Loucy (cell line): ENCODE data around the gene BARX1.

Experiments used
- EZH2phosphoT487 ChIP-seq: fragments of 200-600 bp; IDR thresholded peaks from 2 replicates; pipeline ENCODE4 v1.6.1; 2018; ENCODE audit warnings: antibody characterized with exemption, mild to moderate bottlenecking, moderate library complexity, borderline replicate concordance
- TF ChIP-seq, protein P1 (sequence below): fragments of 200-600 bp; sonication (generic); conservative IDR thresholded peaks from 2 replicates; pipeline ENCODE4 v1.5.1; 2014; ENCODE audit warnings: mild to moderate bottlenecking, antibody characterized with exemption, low read length

DNA sequence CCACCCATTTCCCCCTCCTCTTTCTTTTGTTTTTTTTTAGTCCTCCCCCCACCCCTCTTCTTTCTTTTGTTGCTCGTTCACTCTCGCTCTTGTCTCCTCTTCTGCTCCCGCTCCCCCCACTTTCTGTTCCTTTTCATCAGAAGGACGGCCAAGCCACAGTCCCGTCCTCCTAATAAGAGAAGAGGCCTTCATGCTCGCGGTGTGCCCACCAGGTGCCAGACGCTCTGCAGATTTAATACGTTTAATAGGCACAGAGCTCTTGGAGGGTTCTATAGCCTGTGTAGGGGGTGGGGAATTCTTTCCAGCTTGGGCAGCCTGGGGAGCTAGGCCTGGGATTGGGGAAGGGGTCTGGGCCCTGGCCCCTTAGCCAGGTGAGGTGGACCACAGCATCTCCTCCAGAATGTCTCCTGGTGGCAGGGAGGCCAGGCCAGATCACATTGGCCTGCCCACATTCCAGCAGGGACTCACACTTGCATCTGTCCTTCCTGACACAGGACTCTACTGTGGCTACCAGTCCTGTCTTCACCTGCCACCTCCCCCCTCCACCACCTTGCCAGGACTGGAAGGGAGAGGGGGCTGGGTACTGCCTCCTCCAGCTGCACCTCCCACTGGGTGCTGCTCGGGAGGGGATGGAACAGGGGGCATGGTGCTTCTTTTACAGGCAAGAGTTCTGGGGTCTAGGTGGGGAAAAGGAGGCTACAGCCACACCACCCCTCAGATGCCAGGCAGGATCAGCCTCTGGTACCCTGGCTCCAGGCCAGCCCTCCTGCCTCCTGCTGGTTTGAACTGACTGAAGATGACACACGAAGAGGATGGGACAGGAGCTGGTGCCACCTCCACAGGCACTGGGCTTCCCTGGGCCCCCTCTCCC, 6.1 kb upstream of the BARX1 start:
- TF ChIP-seq, protein P1, sequence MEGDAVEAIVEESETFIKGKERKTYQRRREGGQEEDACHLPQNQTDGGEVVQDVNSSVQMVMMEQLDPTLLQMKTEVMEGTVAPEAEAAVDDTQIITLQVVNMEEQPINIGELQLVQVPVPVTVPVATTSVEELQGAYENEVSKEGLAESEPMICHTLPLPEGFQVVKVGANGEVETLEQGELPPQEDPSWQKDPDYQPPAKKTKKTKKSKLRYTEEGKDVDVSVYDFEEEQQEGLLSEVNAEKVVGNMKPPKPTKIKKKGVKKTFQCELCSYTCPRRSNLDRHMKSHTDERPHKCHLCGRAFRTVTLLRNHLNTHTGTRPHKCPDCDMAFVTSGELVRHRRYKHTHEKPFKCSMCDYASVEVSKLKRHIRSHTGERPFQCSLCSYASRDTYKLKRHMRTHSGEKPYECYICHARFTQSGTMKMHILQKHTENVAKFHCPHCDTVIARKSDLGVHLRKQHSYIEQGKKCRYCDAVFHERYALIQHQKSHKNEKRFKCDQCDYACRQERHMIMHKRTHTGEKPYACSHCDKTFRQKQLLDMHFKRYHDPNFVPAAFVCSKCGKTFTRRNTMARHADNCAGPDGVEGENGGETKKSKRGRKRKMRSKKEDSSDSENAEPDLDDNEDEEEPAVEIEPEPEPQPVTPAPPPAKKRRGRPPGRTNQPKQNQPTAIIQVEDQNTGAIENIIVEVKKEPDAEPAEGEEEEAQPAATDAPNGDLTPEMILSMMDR: no peak
- TF ChIP-seq EZH2phosphoT487: no peak
